IMR-90 (cell line): ENCODE data around the gene NKRF. TPM values are rescaled to one million over a fixed set of nuclear protein-coding genes. Genes with fewer than 3 reads are reported as not detected.

Experiments
- ATAC-seq: fragments of 200-7000 bp; cut with Tn5 transposase; 2 replicates; pipeline ENCODE4 v1.9.1; 2020; ENCODE audit warnings: low read depth, mild to moderate bottlenecking, moderate library complexity
- BruUV-seq: library from RNA; stranded (reverse); fragments of 400-500 nt; replicated peaks from 2 replicates; lab custom pipeline; 2021; lab: Mats Ljungman, UMichigan
- CTCF ChIA-PET: fragments of 300-600 bp; formaldehyde crosslinking; extraction: SDS; loops from one replicate; lab custom pipeline; 2021; ENCODE audit warnings: antibody characterized with exemption; lab: Yijun Ruan, JAX
- POLR2A ChIA-PET: fragments of 300-600 bp; sonication (Branson Sonifier 250); formaldehyde crosslinking; loops from one replicate; lab custom pipeline; 2022; ENCODE audit warnings: antibody characterized with exemption; ENCODE audit not compliant: unreplicated experiment; lab: Charles Lee
- DNase-seq: peaks from one replicate; pipeline ENCODE4 v3.0.0; 2013
- H2AFZ ChIP-seq: replicated peaks from 2 replicates; pipeline ENCODE3; 2013; ENCODE audit warnings: low read length, mild to moderate bottlenecking; ENCODE audit not compliant: poor library complexity
- H2AK5ac ChIP-seq: 2 replicates; pipeline ENCODE4 v1.6.1; 2013; ENCODE audit warnings: low read depth, low read length, inconsistent platforms
- H2AK9ac ChIP-seq: replicated peaks from 2 replicates; pipeline ENCODE3; 2013; ENCODE audit warnings: mild to moderate bottlenecking, low read depth, low read length, moderate library complexity; ENCODE audit not compliant: poor library complexity
- H2BK120ac ChIP-seq: 2 replicates; pipeline ENCODE4 v1.6.1; 2013; ENCODE audit warnings: low read depth, low read length, inconsistent platforms
- H2BK15ac ChIP-seq: 3 replicates; pipeline ENCODE4 v1.6.1; 2013; ENCODE audit warnings: low read depth, low read length, inconsistent platforms
- H2BK20ac ChIP-seq: 2 replicates; pipeline ENCODE4 v1.6.1; 2013; ENCODE audit warnings: low read depth, mild to moderate bottlenecking, inconsistent platforms, low read length, moderate library complexity
- H2BK5ac ChIP-seq: 2 replicates; pipeline ENCODE4 v1.6.1; 2013; ENCODE audit warnings: mild to moderate bottlenecking, low read depth, low read length, inconsistent platforms; ENCODE audit not compliant: poor library complexity, severe bottlenecking
- H3K14ac ChIP-seq: replicated peaks from 2 replicates; pipeline ENCODE4 v1.6.1; 2013; ENCODE audit warnings: low read depth, low read length, inconsistent platforms
- H3K18ac ChIP-seq: 2 replicates; pipeline ENCODE4 v1.6.1; 2013; ENCODE audit warnings: low read depth, low read length, control low read depth
- H3K23ac ChIP-seq: 2 replicates; pipeline ENCODE4 v1.6.1; 2013; ENCODE audit warnings: low read depth, low read length, inconsistent platforms
- H3K27ac ChIP-seq: 2 replicates; pipeline ENCODE4 v1.5.1; 2013; ENCODE audit warnings: mild to moderate bottlenecking, control low read depth, low read length; ENCODE audit not compliant: insufficient read depth
- H3K27me3 ChIP-seq: 2 replicates; pipeline ENCODE4 v1.6.1; 2013; ENCODE audit warnings: low read length; ENCODE audit not compliant: control insufficient read depth, insufficient read depth
- H3K36me3 ChIP-seq: 2 replicates; pipeline ENCODE4 v1.6.1; 2013; ENCODE audit warnings: low read length, mixed read lengths; ENCODE audit not compliant: control insufficient read depth, insufficient read depth
- H3K4ac ChIP-seq: 2 replicates; pipeline ENCODE4 v1.6.1; 2013; ENCODE audit warnings: low read depth, low read length, inconsistent platforms
- H3K4me1 ChIP-seq: 2 replicates; pipeline ENCODE4 v1.6.1; 2013; ENCODE audit warnings: low read length, mixed read lengths; ENCODE audit not compliant: control insufficient read depth, insufficient read depth
- H3K4me2 ChIP-seq: 2 replicates; pipeline ENCODE4 v1.6.1; 2013; ENCODE audit warnings: low read depth, mild to moderate bottlenecking, control low read depth, low read length, moderate library complexity
- H3K4me3 ChIP-seq: 2 replicates; pipeline ENCODE4 v1.5.1; 2013; ENCODE audit warnings: low read depth, mild to moderate bottlenecking, control low read depth, low read length, moderate library complexity; ENCODE audit not compliant: insufficient read depth
- H3K56ac ChIP-seq: 2 replicates; pipeline ENCODE4 v1.6.1; 2013; ENCODE audit warnings: low read length, inconsistent platforms; ENCODE audit not compliant: insufficient read depth; ENCODE audit errors: extremely low read depth
- H3K79me1 ChIP-seq, 2 experiments: 2 replicates each; pipeline ENCODE4 v1.6.1; 2013; ENCODE audit warnings: low read length in 2 of 2, inconsistent platforms in 1 of 2, low read depth in 1 of 2
- H3K9ac ChIP-seq: 2 replicates; pipeline ENCODE4 v1.6.1; 2013; ENCODE audit warnings: low read depth, low read length, control low read depth
- H3K9me1 ChIP-seq: 2 replicates; pipeline ENCODE4 v1.6.1; 2013; ENCODE audit warnings: low read length, inconsistent platforms; ENCODE audit not compliant: insufficient read depth
- H3K9me3 ChIP-seq: 2 replicates; pipeline ENCODE4 v1.6.1; 2013; ENCODE audit warnings: low read length; ENCODE audit not compliant: control insufficient read depth, insufficient read depth
- H4K20me1 ChIP-seq: 2 replicates; pipeline ENCODE4 v1.6.1; 2013; ENCODE audit warnings: low read length, inconsistent platforms; ENCODE audit not compliant: insufficient read depth
- H4K5ac ChIP-seq: 2 replicates; pipeline ENCODE4 v1.6.1; 2013; ENCODE audit warnings: mild to moderate bottlenecking, low read depth, low read length, control low read depth
- H4K8ac ChIP-seq, 2 experiments: 2 replicates each; pipeline ENCODE4 v1.6.1; 2013; ENCODE audit warnings: low read depth in 2 of 2, low read length in 2 of 2, control low read depth in 1 of 2, inconsistent platforms in 1 of 2
- H4K91ac ChIP-seq: 2 replicates; pipeline ENCODE4 v1.6.1; 2013; ENCODE audit warnings: low read depth, low read length, inconsistent platforms; ENCODE audit not compliant: insufficient read depth
- BHLHE40 ChIP-seq: fragments of 150-350 bp; IDR thresholded peaks from 2 replicates; pipeline ENCODE4 v1.6.1; 2016; ENCODE audit warnings: mild to moderate bottlenecking, low read depth, low read length
- NFE2L2 ChIP-seq: fragments of 150-350 bp; IDR thresholded peaks from 2 replicates; pipeline ENCODE4 v1.6.1; 2016; ENCODE audit warnings: low read depth, mild to moderate bottlenecking, low read length
- RCOR1 ChIP-seq: IDR thresholded peaks from 2 replicates; pipeline ENCODE4 v1.6.1; 2012; ENCODE audit warnings: mild to moderate bottlenecking, low read length, improper control_type of control experiment; ENCODE audit not compliant: insufficient replicate concordance
- USF2 ChIP-seq: fragments of 150-350 bp; IDR thresholded peaks from 2 replicates; pipeline ENCODE4 v1.6.1; 2017; ENCODE audit warnings: mild to moderate bottlenecking, antibody characterized with exemption, low read length, low read depth
- WGBS, 2 experiments: methylation state at CpG; one replicate each; pipeline versions ENCODE4 v1.1.5 to v1.1.7; 2013; ENCODE audit warnings: missing lambda C conversion rate in 2 of 2; ENCODE audit not compliant: insufficient read length in 1 of 2; ENCODE audit errors: extremely low coverage in 2 of 2; 5-methylcytosine and 5-hydroxymethylcytosine counted together
- dilution Hi-C: fragments of 300-500 bp; cut with HindIII; formaldehyde crosslinking; loops from one replicate; pipeline ENCODE4 v1.14.3; 2018; ENCODE audit warnings: low sequenced_read_pairs; ENCODE audit not compliant: unreplicated experiment
- in situ Hi-C: fragments of 300-500 bp; cut with MboI; formaldehyde crosslinking; loops from 3 replicates; pipeline ENCODE4 v1.14.3; 2019; ENCODE audit warnings: low sequenced_read_pairs, inconsistent platforms, mixed read lengths
- intact Hi-C: fragments of 100-400 bp; cut with micrococcal nuclease; formaldehyde crosslinking; loops from 2 replicates; pipeline ENCODE4 v1.10.0; 2022
- polyA plus RNA-seq, 3 experiments: library from polyadenylated mRNA; depleted of rRNA; stranded (reverse); fragments of >200 nt; gene quantifications; 2 replicates each; pipeline ENCODE4 v1.2.3, GENCODE V29; 2012; ENCODE audit warnings: low replicate concordance in 1 of 3
- total RNA-seq: library from RNA; depleted of rRNA; stranded (reverse); fragments of >200 nt; gene quantifications from 2 replicates; pipeline ENCODE4 v1.2.3, GENCODE V29; 2012

Gene NKRF
- total and polyA plus RNA-seq, 2 of the 4 experiments (the other 2 are of a cell fraction) = 2.2 to 4.1 TPM

DNA sequence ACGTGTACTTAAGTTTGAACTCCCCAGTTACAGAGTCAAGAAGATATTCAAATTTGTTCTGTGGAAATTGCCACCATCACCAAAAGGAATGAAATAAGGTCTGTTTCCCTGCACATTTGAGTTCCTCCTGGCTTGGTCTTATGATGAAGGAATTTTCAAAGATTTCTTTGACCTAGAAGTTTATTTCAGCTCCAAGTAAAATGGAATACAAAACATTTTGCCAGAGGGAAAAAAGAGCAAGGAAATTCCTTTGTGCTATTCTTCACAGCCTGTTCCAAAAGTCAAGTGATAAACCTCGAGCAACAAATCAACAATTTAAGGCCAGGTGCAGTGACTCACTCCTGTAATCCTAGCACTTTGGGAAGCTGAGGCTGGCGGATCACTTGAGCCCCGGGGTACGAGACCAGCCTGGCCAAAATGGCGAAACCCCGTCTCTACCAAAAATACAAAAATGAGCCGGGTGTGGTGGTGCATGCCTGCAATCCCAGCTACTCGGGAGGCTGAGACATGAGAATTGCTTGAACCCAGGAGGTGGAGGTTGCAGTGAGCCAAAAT, 3.4 kb downstream of the NKRF start:
- Histone ChIP-seq H3K9me1 (0 out of 2 replicates have a peak, but pooled peaks cover 3% of the 10 kb centered on the region), H2BK5ac (no peak overlapping the region), H3K18ac (no peak overlapping the region), H3K4me1 (no peaks in the 10 kb centered on the region), H3K56ac (no peak overlapping the region), H4K20me1 (peaks cover 14% of the 10 kb centered on the region), H3K36me3 (no peaks in the 10 kb centered on the region), H3K27me3 (no peaks in the 10 kb centered on the region), H3K23ac (no peak overlapping the region), H2AK5ac (no peak overlapping the region), H3K9me3 (no peaks in the 10 kb centered on the region), H4K91ac (no peak overlapping the region), H2BK20ac (no peak overlapping the region), H2AFZ (no peak overlapping the region), H3K9ac (no peak overlapping the region), H3K79me1 (peaks cover 0 to 13% of the 10 kb centered on the region in 2 experiments; a peak in 2 of 4 replicates), H3K27ac (no peak overlapping the region), H2BK120ac (no peak overlapping the region), H3K14ac (no peak overlapping the region), H3K4me3 (no peak overlapping the region), H4K8ac (no peak overlapping the region), H3K4ac (no peak overlapping the region), H3K4me2 (no peak overlapping the region), H2BK15ac (no peak overlapping the region), H4K5ac (no peak overlapping the region), H2AK9ac (no peak overlapping the region)
- BruUV-seq = no TSS peak
- dilution Hi-C loops (no loop called here), intact Hi-C loops (no loop called here), in situ Hi-C loops (no loop called here)
- WGBS, 2 experiments = 83% methylated on average over 2 of the region's 9 CpGs; no CpG with 5 or more reads in 1 of the 2 experiments
- ChIA-PET POLR2A (no interaction called here), CTCF (no interaction called here)
- no peak for DNase-seq
- TF ChIP-seq BHLHE40 (no peak), NFE2L2 (no peak), USF2 (no peak), RCOR1 (no peak)
- no peak for ATAC-seq
